SKM-1 (cell line): ENCODE data around the gene ZBTB40.

Experiments used
- DNase-seq: peaks from one replicate; lab custom pipeline; 2025; ENCODE audit not compliant: unreplicated experiment; lab: John Stamatoyannopoulos, UW

ZBTB40 gene, protein sequence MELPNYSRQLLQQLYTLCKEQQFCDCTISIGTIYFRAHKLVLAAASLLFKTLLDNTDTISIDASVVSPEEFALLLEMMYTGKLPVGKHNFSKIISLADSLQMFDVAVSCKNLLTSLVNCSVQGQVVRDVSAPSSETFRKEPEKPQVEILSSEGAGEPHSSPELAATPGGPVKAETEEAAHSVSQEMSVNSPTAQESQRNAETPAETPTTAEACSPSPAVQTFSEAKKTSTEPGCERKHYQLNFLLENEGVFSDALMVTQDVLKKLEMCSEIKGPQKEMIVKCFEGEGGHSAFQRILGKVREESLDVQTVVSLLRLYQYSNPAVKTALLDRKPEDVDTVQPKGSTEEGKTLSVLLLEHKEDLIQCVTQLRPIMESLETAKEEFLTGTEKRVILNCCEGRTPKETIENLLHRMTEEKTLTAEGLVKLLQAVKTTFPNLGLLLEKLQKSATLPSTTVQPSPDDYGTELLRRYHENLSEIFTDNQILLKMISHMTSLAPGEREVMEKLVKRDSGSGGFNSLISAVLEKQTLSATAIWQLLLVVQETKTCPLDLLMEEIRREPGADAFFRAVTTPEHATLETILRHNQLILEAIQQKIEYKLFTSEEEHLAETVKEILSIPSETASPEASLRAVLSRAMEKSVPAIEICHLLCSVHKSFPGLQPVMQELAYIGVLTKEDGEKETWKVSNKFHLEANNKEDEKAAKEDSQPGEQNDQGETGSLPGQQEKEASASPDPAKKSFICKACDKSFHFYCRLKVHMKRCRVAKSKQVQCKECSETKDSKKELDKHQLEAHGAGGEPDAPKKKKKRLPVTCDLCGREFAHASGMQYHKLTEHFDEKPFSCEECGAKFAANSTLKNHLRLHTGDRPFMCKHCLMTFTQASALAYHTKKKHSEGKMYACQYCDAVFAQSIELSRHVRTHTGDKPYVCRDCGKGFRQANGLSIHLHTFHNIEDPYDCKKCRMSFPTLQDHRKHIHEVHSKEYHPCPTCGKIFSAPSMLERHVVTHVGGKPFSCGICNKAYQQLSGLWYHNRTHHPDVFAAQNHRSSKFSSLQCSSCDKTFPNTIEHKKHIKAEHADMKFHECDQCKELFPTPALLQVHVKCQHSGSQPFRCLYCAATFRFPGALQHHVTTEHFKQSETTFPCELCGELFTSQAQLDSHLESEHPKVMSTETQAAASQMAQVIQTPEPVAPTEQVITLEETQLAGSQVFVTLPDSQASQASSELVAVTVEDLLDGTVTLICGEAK

DNA sequence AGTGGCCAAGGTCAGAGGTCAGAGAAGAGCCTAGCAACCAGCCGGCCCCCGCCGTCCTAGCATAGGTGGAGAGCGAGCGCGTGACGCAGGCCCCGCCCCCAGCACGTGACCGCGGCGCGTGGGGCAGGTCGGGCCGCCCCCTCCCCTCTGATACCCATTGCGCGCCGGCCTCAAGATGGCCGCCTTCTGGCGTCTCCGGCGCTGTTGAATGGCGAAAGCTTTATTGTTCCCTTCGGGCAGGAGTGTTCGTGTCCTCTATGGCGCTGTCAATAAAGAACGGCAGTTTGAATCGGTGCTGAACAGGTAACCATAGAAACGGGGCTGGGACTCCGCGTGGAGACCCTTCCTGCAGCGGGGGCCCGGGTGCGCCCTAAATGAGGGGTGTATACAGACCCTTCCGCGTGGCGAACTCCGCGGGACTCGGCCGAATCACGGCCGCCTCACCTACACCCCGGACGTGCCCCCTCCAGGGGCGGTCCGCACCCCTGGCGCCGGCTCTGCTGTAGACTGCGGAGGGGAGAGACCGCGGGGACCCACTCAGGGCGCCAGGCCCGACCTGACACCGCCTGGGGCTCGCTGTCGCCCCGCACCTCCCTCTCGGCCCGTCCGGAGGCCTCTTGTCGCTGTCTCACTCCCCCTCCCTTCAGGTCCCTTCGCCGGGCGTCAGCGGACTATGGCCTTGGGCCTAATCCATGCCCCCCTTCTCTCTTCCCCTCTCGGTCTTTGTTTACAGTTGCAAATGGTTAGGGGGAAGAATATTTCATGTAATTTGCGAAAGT, at the start of gene ZBTB40:
Gene ZBTB40 (plus strand): TSS at position 150 of the 779 bp plus-strand sequence. CDS start 38,098 bp downstream, outside the sequence.
- peak; percentile 85 for DNase-seq

DNA sequence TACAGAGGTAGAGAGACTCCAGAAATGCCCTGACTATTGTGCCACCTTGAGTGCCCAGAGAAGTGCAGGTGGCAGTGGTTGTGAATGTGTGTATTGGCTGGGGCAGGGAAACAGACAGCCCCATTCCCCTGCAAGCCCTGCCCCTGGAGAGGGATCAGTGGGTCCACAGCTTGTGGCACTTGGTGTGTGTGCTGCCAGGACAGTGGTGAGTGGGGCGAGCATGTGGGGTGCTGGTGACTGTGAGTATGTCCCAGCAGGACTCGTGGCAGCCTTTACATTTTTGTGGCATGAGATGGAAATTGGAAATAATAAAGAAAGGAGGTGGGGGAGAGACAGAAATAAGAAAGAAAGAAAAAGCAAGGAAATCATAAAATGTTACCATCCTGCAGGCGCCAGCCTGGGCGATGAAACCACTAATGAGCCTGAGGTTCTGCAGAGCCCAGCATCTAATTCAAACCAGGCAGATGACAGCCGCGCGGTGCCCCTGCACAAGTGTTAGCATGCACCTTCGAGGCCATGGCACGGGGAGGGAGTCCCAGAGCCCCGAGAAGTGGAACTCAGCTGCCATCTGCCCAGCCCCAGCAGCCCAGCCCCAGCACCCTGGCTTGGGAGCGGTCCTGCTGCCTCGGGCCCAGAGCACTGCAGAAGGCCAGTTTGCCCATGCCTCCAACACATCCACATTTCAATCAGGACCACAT, 49.1 kb upstream of the ZBTB40 start:
- no peak for DNase-seq

DNA sequence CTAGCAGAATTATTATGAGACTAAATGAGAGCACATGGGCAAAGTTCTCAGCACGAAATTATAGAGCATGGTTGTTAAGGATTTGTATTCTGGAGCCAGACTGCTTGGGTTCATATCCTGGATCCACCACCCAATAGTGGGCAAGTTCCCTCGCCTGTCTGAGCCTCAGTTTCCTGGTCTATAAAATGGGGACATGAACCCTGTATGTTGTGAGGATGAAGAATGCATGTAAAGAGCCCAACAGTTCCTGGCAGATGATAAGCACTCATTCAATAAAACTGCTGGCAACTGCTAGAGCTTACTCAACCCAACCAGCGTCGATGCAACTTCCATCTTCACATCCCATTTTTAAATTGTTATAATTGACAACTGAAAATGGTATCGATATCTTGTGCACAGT, 47.2 kb upstream of the ZBTB40 start:
- DNase-seq: no peak

DNA sequence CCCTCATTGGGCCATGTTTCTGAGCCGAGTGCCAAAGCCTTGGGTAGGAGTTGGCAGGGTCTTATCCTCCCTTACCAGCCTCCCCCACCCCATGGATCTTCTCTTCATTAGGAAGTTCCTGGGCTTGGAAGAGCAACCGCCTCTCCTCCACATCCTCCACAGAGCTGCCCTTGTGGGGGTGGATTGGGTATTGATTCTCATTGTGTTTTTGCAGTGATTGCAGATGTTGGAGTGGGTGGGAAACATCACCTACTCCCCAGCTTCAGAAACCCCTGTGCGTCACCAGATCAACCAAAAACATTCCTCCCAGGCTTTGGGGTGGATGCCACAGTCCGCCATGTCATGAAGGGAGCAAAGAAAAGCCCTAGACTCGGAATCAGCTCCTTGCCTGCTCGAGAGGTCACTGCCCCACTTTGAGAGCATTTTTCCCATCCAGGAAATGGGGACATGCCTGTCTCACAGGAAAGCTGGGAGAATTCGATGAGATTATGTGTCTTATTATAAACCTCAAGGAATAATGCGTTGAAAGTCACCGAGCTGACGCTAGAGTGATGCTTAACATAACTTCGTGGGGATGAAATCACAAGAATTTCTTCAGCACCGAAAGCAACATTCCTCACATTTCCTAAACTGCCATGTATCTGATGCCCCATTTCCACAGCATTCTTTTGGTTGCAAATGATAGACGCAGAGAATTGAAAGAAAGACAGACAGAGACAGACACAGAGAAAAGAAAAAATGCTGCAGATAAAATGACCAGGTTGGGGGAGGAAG, 44.7 kb upstream of the ZBTB40 start:
- DNase-seq: no peak

DNA sequence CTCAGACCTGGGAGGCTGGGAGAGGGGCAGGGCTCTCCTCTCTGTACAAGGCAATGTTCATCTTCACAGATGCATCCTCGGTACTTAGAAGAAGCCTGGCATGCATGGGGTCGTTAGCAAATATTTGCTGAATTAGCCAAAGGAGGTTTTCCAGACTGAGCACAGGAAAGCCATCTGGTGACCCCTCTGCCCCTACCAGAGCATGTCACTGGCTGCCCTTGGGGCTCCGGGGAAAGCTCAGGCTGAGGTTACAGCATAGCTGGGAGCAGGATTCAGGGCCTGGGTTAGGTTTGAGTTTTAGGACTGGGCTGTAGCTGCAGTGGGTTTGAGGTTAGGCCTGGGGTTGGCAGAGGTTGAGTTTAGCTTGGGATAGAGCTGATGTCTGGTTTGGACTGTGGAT, 43.4 kb upstream of the ZBTB40 start:
- DNase-seq: no peak

DNA sequence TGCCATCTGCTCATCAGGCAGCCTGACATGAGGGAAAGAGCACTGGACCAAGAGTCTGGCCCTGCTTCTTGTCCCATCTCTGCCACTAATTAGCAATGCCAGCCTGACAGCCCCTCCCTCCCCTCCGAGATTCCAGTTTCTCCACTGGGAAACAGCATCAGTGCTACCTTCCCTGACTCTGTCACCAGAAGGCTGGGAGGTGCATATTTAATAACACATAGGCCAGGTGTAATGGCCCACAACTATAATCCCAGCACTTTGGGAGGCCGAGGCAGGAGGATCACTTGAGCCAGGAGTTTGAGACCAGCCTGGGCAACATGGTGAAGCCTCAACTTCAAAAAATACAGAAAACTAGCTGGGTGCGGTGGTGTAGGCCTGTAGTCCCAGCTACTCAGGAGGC, 41.2 kb upstream of the ZBTB40 start:
- DNase-seq: no peak

DNA sequence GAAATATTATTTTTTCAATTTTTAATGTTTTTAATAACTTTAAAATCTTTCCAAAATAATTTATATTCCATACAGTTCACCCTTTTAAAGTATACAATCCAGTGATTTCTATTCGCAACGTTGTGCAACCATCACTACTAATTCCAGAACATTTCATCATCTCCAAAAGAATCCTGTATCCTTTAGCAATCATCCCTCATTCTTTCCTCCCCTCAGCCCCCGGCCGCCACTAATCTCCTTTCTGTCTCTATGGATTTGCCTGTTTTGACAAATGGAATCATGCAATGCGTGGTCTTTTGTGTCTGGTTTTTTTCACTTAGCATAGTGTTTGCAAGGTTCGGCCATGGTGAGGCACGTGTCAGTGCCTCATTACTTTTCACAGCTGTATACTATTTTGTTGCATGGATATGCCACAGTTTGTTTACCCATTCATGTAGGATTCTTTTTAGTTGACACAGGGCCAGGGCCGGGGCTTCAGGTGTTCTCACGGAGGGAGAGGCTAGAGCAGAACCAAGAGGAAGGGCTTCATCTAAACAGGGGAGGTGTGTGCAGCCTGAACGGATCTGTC, 40.6 kb upstream of the ZBTB40 start:
- DNase-seq: no peak

DNA sequence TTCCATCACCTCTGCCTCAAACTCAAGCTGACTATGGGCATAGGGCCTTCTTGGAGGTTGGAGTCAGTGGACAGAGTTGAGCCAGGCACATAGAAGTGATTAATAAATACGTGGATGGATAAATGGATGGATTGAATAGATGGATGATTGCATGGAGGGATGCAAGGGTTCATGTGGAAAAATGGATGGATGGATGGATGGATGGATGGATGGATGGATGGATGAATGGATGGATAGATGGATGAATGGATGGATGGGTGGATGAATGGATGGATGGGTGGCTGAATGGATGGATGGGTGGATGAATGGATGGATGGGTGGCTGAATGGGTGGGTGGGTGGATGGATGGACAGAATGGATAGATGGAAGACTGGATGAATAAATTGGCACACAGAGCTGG, 40.1 kb upstream of the ZBTB40 start:
- DNase-seq: no peak

DNA sequence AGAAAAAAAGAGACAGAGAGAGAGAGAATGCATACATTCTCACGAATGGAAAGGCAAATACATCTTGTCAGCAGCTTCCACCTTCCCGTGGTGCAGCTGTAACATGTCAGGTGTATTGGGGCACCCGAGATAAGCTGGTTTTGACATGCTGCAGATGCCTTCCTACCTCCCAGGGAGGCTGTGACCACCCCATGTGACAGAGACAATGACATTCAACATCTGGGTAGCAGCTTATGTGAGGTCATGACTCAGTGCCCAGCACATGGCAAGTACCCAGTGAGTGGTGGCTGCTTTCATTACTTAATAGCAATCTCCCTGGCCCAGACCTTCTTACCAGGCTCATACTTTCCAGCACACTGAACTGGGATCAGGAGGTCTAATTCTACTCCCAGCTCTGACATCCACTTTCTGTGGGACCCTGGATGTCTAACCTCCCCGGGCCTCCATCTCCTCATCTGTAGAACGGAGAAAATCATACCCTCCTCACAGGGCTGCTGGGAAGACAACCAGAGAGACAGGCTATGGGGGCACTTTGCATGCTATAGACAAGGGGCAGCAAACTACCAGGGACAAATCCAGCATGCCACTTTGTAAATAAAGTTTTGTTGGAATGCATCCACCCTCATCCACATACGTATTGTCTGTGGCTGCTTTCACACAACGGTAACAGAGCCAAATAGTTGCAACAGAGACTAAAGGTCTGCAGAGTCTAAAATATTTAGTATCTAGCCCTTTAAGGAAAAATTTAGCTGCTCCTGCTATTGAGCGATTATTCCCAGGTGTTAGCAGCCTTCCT, 38.5 kb upstream of the ZBTB40 start:
- DNase-seq: no peak

DNA sequence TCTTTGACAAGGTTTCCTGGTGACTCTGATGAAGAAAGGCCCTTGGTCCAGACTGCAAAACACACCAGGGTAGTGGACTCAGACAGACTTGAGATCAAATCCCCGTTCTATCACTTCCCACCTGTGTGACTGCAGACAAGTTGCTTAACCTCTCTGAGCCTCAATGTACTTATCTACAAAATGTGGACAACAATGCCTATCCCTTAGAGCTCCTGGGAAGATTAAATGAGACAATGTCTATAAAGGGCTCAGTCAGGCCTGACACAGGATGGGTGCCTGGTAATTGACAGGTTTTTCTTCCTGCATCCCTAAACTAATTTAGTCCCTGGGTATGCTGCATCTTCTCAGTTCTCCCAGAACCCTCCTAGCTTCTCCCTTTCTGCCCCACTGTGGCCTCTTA, 37.9 kb upstream of the ZBTB40 start:
- no peak for DNase-seq

DNA sequence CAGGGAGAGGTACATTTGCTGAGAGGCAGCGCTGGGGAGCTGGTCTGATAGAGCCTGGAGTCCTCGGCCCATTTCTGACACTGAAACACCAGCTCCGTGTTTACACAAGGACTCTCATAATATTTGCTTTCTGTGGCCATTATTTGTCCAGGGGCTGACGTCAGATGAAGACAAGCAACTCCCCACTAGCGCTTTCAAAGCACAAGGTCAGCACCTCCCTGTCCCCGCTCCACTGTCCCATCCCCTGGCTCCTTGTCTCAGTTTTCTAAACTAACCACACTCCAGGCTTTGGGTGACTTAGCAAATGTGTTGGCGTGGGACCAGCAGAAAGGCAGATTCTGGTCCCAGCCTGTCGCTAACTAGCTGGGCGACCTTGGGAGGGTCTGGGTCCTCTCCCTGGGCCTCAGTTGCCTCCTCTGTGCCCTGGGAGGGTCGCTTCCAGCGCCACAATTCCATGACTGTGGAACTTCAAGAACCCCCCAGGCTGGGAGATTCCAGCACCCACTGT, 37.4 kb upstream of the ZBTB40 start:
- no peak for DNase-seq

DNA sequence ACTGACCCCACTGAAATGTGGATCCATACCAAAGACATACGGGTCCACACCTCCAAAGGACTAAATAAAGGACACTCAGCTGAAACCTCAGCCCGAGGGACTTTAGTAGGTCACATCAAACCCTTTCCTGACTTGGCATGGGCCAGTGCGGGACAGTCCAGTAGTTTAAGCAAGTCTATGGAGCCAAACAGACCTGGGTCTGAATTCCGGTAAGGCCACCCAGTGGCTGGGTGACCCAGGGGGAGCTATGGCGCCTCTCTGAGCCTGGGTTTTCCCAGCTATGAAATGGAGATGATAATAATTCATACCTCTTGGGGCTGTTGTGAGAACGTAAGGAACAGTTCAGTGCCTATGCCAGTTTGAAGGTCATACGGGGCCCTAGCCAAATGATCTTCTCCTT, 36.2 kb upstream of the ZBTB40 start:
- DNase-seq: no peak

DNA sequence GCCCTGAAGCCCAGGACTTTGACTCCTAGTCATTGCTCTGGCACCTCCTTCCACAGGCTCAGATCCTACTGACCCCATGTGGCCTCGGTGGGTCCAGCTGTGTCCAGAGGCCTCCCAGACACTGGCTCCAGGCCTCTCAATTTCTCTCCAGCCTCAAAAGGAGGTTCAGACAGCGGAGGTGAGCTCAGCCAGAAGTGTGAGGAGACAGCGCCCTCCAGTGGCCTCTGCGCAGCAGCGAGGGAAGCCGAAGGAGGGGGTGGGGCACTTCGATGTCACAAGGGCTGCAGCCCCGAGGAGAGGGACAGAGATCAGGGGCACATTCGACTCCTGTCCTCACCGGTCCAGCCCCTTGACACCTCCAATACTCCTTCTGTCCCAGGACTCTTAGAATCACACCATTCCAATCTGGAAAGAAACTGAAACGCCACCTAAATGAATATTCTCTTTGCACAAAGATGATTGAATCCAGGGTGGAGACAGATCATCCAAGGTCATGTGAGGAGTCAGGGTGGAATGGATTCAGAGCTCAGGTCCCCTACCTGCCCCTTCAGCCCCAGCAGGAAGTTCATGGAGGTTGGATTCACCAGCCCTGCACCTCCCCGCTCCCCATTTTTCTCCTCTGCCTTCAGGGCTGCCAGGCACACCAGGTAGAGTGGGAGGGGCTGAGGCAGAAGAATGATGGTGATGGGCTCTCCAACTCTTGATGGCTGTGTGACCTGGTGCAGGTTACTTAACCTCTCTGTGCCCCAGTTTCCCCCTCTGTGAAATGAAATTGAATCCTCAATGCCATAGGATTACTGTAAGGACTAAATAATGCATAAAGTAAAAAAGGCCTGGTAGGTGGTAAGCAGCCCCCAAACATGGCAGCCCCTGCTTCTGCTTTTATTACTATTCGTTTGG, 34.8 kb upstream of the ZBTB40 start:
- DNase-seq: peak; percentile 28

DNA sequence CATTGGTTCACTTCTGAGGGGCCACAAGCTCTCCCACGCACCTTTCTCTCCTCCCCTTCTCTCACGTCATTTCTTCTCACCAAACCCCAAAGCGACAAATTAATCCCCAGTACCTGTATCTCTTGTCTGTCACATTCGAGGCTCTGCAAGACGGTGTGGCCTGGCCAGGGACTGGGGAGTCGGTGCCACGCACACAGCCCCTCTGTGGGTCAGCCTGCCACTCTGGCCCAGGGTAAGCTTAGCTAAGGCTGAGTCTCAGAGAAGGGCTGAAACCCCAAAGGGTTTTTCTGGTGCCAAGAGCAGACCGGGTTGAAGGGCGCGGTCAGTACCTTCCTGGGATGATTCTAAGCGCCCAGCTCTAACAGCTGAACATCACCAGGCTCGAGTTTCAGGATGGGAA, 34.2 kb upstream of the ZBTB40 start:
- DNase-seq: no peak

DNA sequence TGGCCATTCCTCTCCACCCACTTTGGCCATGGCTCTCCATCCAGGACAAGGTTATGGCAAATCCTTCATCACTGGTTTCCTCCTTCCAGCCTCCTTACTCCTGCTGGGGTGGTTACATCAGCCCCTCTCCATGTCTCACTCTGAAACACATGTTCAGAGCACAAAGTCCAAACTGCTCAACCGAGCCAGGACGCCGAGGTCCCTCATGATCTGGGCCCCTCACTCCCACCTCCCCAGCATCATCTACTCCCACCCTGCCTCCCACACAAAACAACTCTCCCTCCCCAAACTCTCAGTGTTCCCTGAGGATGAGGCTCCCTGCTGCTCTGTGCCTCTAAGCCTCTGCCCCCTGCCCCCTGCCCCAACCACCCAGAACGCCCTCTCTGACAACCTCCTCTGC, 33.3 kb upstream of the ZBTB40 start:
- DNase-seq: no peak

DNA sequence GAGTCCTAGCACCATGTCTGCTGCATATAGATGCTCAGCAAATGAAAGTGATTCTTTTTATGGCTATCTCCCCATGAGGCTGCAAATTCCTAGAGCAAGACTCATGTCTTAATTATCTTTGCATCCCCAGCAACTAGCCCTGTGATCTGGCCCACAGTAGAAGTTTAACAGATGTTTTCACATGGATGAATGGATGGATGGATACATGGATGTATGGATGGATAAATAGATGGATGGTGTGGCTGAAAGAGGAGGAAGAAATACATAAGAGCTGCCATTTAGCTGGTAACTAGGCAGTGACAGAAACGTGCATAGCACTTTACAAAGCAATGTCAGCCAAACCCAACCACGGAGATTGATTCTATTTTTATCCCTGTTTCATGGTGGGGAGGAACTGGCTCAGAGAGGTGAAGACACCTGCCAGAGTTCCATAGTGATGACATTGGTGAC, 32.7 kb upstream of the ZBTB40 start:
- no peak for DNase-seq
